ENCODE measurements around the gene UBR4.
A peak's percentile ranks its signal among the peaks of the same experiment; 100 is the strongest.

UBR4 gene

GRCh38 chr1:19038096-19038495 is 172.0 kb downstream of the UBR4 start:
- H3K4me3 Mint-ChIP-seq, result no peak overlapping the region
- peaks cover 18% of the 10 kb centered on the region for H3K4me1 Mint-ChIP-seq
- H3K27me3 Mint-ChIP-seq (ENCODE audit: low read depth, poor library complexity), result peaks cover 33% of the 10 kb centered on the region
- no peaks in the 10 kb centered on the region for H3K36me3 Mint-ChIP-seq (ENCODE audit: low read depth)
- H3K27ac Mint-ChIP-seq, result no peak overlapping the region
- no peak for DNase-seq
- no peak for TF ChIP-seq CTCF (IDR thresholded peaks at IDR 0.05)
- no peaks in the 10 kb centered on the region for H3K9me3 Mint-ChIP-seq

DNA sequence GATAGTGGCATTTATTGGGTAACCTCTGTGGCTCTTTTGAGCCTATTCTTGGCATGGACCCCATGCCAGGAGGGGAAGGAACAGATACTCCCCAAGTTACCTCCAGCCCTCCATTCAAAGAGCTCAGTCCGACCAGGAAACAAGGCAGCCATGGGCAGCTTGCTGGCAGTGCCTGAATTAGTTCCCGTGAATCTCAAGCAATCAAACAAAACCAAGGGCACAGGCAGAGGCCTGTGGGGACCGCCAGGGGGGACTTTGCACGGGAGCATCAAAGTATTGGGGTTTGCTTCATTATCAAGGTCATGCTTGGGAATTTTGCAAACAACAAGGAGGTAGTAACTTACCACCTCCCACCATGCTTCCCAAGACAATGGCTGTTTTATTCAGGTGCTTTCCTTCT is 172.4 kb downstream of the UBR4 start:
- no peak for DNase-seq
- H3K27ac Mint-ChIP-seq, result no peak overlapping the region
- no peaks in the 10 kb centered on the region for H3K9me3 Mint-ChIP-seq
- no peak overlapping the region for H3K4me3 Mint-ChIP-seq
- peaks cover 33% of the 10 kb centered on the region for H3K27me3 Mint-ChIP-seq (ENCODE audit: low read depth, poor library complexity)
- no peak for TF ChIP-seq CTCF (IDR thresholded peaks at IDR 0.05)
- H3K36me3 Mint-ChIP-seq (ENCODE audit: low read depth), result no peaks in the 10 kb centered on the region
- peaks cover 18% of the 10 kb centered on the region for H3K4me1 Mint-ChIP-seq

DNA sequence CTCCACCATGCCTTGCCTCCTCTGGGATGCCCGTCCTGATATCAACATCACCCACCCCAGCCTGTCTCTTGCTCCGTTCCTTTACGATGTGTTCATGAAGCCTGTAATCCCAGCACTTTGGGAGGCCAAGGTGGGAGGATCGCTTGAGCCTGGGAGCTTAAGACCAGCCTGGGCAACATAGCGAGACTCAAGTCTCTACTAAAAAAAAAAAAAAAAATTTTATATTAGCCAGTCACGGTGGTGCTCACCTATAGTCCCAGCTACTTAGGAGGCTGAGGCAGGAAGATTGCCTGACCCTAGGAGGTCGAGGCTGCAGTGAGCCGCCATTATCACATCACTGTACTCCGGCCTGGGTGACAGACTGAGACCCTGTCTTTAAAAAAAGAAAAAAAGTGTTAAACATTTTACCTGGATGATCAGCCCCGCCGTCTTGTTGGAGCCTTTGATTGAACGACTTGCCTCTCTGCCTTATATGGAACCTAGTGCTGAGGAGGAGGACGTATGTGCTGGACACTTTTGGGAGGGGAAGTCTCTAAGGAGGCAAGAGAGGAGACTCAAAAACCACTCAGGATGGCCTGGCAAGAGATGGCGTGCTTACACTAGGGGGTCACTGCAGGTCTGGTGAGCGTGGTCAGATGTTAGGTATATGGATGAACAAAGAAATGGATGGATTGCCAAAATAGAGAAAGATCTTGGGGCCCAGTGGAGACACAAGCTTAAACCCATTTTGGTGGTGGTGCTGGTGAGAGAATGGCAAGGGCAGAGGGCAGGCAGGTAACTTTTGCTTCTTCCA is 173.1 kb downstream of the UBR4 start:
- Mint-ChIP-seq H3K36me3 (ENCODE audit: low read depth) (no peaks in the 10 kb centered on the region), H3K9me3 (no peaks in the 10 kb centered on the region), H3K4me3 (no peak overlapping the region), H3K27ac (peak overlapping the region; percentile 35), H3K27me3 (ENCODE audit: low read depth, poor library complexity) (peaks cover 35% of the 10 kb centered on the region), H3K4me1 (peaks cover 18% of the 10 kb centered on the region)
- no peak for DNase-seq
- TF ChIP-seq CTCF (IDR thresholded peaks at IDR 0.05), result no peak

DNA sequence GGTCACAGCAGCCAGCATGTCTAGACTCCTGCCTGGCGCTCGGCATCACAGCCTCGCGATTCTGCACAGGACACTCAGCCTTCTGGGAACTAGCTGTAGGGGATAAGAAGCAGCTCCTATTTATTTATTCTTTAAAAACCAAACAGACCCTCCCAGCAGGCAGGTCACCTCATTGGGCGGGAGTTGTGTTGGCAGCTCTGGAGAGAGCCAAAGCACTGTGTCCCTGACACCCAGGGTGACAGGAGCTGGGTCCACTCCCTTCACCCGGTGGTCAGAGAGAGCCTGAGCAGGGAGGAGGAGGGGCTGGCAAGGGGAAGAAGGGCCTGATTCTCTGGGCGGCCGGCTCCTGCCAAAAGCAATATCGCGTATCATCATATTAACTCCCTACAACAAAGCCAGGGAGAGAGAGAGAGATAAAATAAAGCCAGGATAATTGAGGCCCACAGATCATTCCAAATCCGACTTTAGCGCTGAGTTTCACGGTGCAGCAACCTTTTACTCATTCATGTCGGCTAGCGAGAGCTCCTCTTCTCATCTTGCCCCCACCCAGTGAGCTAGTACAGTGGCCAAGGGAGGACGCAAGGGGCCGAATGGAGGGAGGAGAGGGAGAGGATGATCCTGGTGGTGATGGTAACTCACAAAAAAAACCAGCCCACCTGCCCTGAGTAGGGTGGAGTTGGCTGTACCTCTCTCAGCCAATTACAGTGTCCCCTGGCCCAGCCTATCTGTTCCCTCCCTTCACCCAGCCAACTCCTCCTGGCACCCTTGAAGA is 173.8 kb downstream of the UBR4 start:
- H3K4me3 Mint-ChIP-seq, result no peak overlapping the region
- no peak for DNase-seq
- H3K27me3 Mint-ChIP-seq (ENCODE audit: low read depth, poor library complexity), result peaks cover 29% of the 10 kb centered on the region
- peaks cover 18% of the 10 kb centered on the region for H3K4me1 Mint-ChIP-seq
- no peaks in the 10 kb centered on the region for H3K9me3 Mint-ChIP-seq
- no peak for TF ChIP-seq CTCF (IDR thresholded peaks at IDR 0.05)
- H3K27ac Mint-ChIP-seq, result peak overlapping the region; percentile 48
- H3K36me3 Mint-ChIP-seq (ENCODE audit: low read depth), result no peaks in the 10 kb centered on the region

DNA sequence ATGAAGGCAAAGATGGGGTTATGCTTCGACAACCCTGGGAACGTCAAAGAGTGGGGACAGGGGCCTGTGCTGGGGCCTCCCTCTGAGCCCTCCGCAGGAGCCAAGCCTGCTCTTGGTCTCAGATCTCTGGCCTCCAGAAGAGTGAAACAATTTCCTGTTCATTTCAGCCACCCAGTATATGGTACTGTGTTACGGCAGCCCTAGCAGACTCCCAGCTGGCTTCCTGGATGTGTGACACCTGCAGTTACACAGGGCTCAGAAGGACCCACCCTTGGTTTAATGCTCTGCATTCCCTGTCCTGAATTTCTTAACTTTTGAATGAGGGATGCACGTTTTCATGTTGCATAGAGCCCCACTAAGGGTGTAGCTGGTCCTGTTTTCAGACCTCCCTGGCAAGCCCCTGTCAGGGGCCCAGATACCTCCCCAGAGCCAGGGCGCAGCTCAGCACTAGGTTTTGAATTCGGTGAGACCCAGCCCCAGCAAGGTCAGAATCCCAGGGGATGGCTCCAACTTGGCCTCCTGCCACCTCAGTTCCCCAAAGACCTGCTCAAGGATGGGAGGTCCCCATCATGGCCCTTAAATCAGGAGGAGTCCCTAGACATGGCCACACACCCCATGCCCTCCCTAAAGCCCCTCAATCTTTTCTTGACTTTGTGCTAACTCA is 174.6 kb downstream of the UBR4 start:
- TF ChIP-seq CTCF (IDR thresholded peaks at IDR 0.05), result no peak
- peaks cover 18% of the 10 kb centered on the region for H3K4me1 Mint-ChIP-seq

More for the DNA sequence above, 174.6 kb downstream of the UBR4 start:
- DNase-seq, result no peak
- H3K9me3 Mint-ChIP-seq, result no peaks in the 10 kb centered on the region
- H3K27ac Mint-ChIP-seq, result peak overlapping the region; percentile 87
- peaks cover 29% of the 10 kb centered on the region for H3K27me3 Mint-ChIP-seq (ENCODE audit: low read depth, poor library complexity)
- no peaks in the 10 kb centered on the region for H3K36me3 Mint-ChIP-seq (ENCODE audit: low read depth)
- H3K4me3 Mint-ChIP-seq, result no peak overlapping the region

Measured in nephron progenitor cell (in vitro differentiated cells).